ENCODE results near the gene ZNF821.
A peak's percentile ranks its signal among the peaks of the same experiment; 100 is the strongest.

The ZNF821 gene

DNA sequence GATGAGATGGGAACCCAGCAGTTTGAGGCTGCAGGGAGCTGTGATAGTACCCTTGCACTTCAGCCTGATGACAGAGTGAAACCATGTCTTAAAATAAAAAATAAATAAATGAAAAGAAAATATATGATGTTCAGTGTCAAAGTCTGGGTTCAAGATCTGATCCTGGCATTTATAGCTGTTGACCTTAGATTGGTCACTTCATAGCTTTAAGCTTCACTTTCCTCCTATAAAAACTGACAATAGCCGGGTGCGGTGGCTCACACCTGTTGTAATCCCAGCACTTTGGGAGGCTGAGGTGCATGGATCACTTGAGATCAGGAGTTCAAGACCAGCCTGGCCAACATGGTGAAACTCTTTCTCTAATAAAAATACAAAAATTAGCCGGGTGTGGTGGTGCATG, 5.2 kb upstream of the ZNF821 start:
- no peaks in the 10 kb centered on the region for H3K9me2 ChIP-seq (replicated peaks; ENCODE audit: insufficient read depth, low read length)
- H3K4me2 ChIP-seq (ENCODE audit: low read depth, low read length), result no peak overlapping the region
- H3K27me3 ChIP-seq (replicated peaks; ENCODE audit: insufficient read depth, low read length), result no peaks in the 10 kb centered on the region
- no peak overlapping the region for H2AFZ ChIP-seq (ENCODE audit: low read length)
- H3K36me3 ChIP-seq (replicated peaks; ENCODE audit: insufficient read depth, low read length), result no peaks in the 10 kb centered on the region
- no peaks in the 10 kb centered on the region for H4K20me1 ChIP-seq (ENCODE audit: insufficient read depth, low read length)
- H3K27ac ChIP-seq (ENCODE audit: low read length), result no peak overlapping the region
- no peaks in the 10 kb centered on the region for H3K79me2 ChIP-seq (ENCODE audit: low read length)
- no peak overlapping the region for H3K9ac ChIP-seq (ENCODE audit: low read length)
- no peak overlapping the region for H3K4me3 ChIP-seq (ENCODE audit: low read length)
- TF ChIP-seq EZH2 (optimal IDR thresholded peaks at IDR 0.05; ENCODE audit: low read depth, low read length), result no peak
- TF ChIP-seq, protein P1, sequence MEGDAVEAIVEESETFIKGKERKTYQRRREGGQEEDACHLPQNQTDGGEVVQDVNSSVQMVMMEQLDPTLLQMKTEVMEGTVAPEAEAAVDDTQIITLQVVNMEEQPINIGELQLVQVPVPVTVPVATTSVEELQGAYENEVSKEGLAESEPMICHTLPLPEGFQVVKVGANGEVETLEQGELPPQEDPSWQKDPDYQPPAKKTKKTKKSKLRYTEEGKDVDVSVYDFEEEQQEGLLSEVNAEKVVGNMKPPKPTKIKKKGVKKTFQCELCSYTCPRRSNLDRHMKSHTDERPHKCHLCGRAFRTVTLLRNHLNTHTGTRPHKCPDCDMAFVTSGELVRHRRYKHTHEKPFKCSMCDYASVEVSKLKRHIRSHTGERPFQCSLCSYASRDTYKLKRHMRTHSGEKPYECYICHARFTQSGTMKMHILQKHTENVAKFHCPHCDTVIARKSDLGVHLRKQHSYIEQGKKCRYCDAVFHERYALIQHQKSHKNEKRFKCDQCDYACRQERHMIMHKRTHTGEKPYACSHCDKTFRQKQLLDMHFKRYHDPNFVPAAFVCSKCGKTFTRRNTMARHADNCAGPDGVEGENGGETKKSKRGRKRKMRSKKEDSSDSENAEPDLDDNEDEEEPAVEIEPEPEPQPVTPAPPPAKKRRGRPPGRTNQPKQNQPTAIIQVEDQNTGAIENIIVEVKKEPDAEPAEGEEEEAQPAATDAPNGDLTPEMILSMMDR (IDR thresholded peaks at IDR 0.05; ENCODE audit: low read length), result no peak
- TF ChIP-seq EZH2phosphoT487 (IDR thresholded peaks at IDR 0.05; ENCODE audit: low read length), result no peak
- no peak for DNase-seq
- H3F3A ChIP-seq (ENCODE audit: insufficient read depth, low read length), result peaks cover 11% of the 10 kb centered on the region; the same call in 1 of the 2 replicates
- H3K4me1 ChIP-seq (ENCODE audit: low read length), result peaks cover 6% of the 10 kb centered on the region
- H3K9me3 ChIP-seq (replicated peaks; ENCODE audit: insufficient read depth, low read length), result no peaks in the 10 kb centered on the region

DNA sequence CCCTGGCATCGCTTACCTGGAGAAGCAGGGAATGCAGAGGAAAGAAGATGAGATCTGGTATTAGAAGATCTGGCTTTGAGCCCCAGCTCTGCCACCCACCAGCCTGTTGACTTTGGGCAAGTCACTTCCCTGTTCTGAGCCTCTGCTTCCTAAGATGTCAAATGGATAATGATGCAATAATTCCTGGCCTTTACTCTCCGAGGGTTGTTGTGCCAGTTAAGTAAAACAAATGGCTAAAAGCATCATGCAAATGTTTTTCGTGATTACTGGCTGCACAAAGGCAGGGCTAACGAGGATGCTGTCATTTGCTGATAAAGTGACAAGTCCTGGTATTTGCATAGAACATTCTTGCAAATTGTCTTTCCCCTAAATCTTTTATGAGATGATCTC, 1.3 kb upstream of the ZNF821 start:
- H3F3A ChIP-seq (ENCODE audit: insufficient read depth, low read length), result peaks cover 30% of the 10 kb centered on the region
- no peak overlapping the region for H2AFZ ChIP-seq (ENCODE audit: low read length)
- no peak overlapping the region for H3K9ac ChIP-seq (ENCODE audit: low read length)
- DNase-seq, result no peak
- H3K27me3 ChIP-seq (replicated peaks; ENCODE audit: insufficient read depth, low read length), result no peaks in the 10 kb centered on the region
- peak overlapping the region; percentile 89; the same call in 1 of the 2 replicates for H3K4me2 ChIP-seq (ENCODE audit: low read depth, low read length)
- H3K36me3 ChIP-seq (replicated peaks; ENCODE audit: insufficient read depth, low read length), result no peaks in the 10 kb centered on the region
- H3K9me3 ChIP-seq (replicated peaks; ENCODE audit: insufficient read depth, low read length), result no peaks in the 10 kb centered on the region
- H3K27ac ChIP-seq (ENCODE audit: low read length), result no peak overlapping the region
- TF ChIP-seq EZH2 (optimal IDR thresholded peaks at IDR 0.05; ENCODE audit: low read depth, low read length) (no peak), EZH2phosphoT487 (IDR thresholded peaks at IDR 0.05; ENCODE audit: low read length) (no peak)
- TF ChIP-seq, protein P1 (IDR thresholded peaks at IDR 0.05; ENCODE audit: low read length), result no peak
- peaks cover 23% of the 10 kb centered on the region for H3K4me1 ChIP-seq (ENCODE audit: low read length)
- peak overlapping the region; percentile 11; the same call in 1 of the 2 replicates for H3K4me3 ChIP-seq (ENCODE audit: low read length)
- no peaks in the 10 kb centered on the region for H3K9me2 ChIP-seq (replicated peaks; ENCODE audit: insufficient read depth, low read length)
- no peaks in the 10 kb centered on the region for H4K20me1 ChIP-seq (ENCODE audit: insufficient read depth, low read length)
- H3K79me2 ChIP-seq (ENCODE audit: low read length), result peaks cover 7% of the 10 kb centered on the region; the same call in 1 of the 2 replicates

DNA sequence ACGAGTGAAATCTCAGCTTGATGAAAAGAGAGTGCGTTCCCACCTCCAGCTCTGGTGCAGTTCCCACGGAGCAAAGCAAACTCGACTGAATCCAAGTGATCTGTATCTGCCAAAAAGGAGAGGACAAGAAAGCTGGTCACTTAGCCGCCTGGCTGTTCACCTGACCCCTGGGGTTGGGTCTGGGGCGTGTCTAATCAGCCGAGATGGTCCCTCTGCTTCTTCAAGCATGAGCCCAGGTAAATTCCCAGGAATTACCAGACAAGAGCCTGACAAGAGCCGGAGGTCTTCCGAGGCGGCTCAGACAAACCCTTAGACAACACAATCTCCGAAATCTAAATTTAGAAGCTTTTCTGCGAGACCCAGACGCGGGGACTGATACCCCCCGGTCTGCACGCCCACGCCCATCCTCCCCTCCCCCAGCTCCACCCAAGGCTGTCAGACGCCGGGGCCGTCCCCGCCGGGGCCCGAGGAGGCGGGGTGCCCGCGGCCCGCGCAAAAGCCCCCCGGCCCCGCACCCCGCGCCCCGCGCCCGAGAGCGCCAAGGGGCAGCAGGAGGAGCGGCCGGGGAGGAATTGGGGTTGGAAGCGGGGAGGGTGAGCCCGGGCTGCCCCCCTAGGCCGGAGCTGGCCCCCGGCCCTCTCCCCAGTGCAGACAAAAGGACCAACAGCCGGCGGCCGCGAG, 674 bp downstream of the ZNF821 start:
- Histone ChIP-seq H3F3A (ENCODE audit: insufficient read depth, low read length) (peaks cover 30% of the 10 kb centered on the region), H3K4me3 (ENCODE audit: low read length) (peak overlapping the region; percentile 93), H3K9me3 (replicated peaks; ENCODE audit: insufficient read depth, low read length) (no peaks in the 10 kb centered on the region), H3K27me3 (replicated peaks; ENCODE audit: insufficient read depth, low read length) (no peaks in the 10 kb centered on the region), H3K4me1 (ENCODE audit: low read length) (peaks cover 26% of the 10 kb centered on the region), H3K79me2 (ENCODE audit: low read length) (peaks cover 8% of the 10 kb centered on the region; the same call in 1 of the 2 replicates), H3K4me2 (ENCODE audit: low read depth, low read length) (peak overlapping the region; percentile 89), H2AFZ (ENCODE audit: low read length) (peak overlapping the region; percentile 91), H4K20me1 (ENCODE audit: insufficient read depth, low read length) (no peaks in the 10 kb centered on the region), H3K9ac (ENCODE audit: low read length) (peak overlapping the region; percentile 86), H3K36me3 (replicated peaks; ENCODE audit: insufficient read depth, low read length) (no peaks in the 10 kb centered on the region), H3K27ac (ENCODE audit: low read length) (peak overlapping the region; percentile 70; the same call in 1 of the 2 replicates), H3K9me2 (replicated peaks; ENCODE audit: insufficient read depth, low read length) (no peaks in the 10 kb centered on the region)
- no peak for TF ChIP-seq EZH2phosphoT487 (IDR thresholded peaks at IDR 0.05; ENCODE audit: low read length)
- no peak for TF ChIP-seq EZH2 (optimal IDR thresholded peaks at IDR 0.05; ENCODE audit: low read depth, low read length)
- TF ChIP-seq, protein P1 (IDR thresholded peaks at IDR 0.05; ENCODE audit: low read length), result no peak
- peak; percentile 47 for DNase-seq
